DMS79 treated with DMSO at 0.1 percent for 48 hours (cell line): Measurements from ENCODE around the gene RPS28.
"Not testable (repeated sequence)": the region's sequence is repeated elsewhere in the genome, so short reads cannot be mapped to it uniquely, and the experiment has no call there.

ENCODE experiments used
- DNase-seq: peaks from one replicate; lab custom pipeline; 2025; lab: John Stamatoyannopoulos, UW

The RPS28 gene

GRCh38 chr19:8321067-8321985 is at the start of gene RPS28, which contains the start of gene NDUFA7:
RPS28 (plus strand) TSS chr19:8321496; CDS start chr19:8321531, 35 bp downstream.
NDUFA7 (minus strand) TSS chr19:8321375; CDS start chr19:8321358, 17 bp downstream.
- DNase-seq, result peak; percentile 92

- not testable (repeated sequence) for DNase-seq
Observed at GRCh38 chr19:8276508-8276907, 44.8 kb upstream of the RPS28 start.

GRCh38 chr19:8291337-8291736 is 30.0 kb upstream of the RPS28 start:
- not testable (repeated sequence) for DNase-seq

GRCh38 chr19:8302357-8302691 is 19.0 kb upstream of the RPS28 start:
- DNase-seq, result no peak

GRCh38 chr19:8302734-8303133 is 18.6 kb upstream of the RPS28 start:
- DNase-seq, result no peak

- no peak for DNase-seq
Observed at GRCh38 chr19:8304841-8305621, 16.3 kb upstream of the RPS28 start.

- no peak for DNase-seq
Observed at GRCh38 chr19:8305798-8306197, 15.5 kb upstream of the RPS28 start.

GRCh38 chr19:8306235-8307054 is 14.9 kb upstream of the RPS28 start:
- no peak for DNase-seq

- peak; percentile 35 for DNase-seq
Observed at GRCh38 chr19:8307400-8307964, 13.8 kb upstream of the RPS28 start.

GRCh38 chr19:8307965-8308866 is 13.1 kb upstream of the RPS28 start, which contains the start of gene CD320:
CD320 (minus strand) TSS chr19:8308358; CDS start chr19:8308290, 68 bp downstream.
- peak; percentile 91 for DNase-seq

GRCh38 chr19:8308891-8309291 is 12.4 kb upstream of the RPS28 start:
- no peak for DNase-seq

GRCh38 chr19:8310342-8311055 is 10.8 kb upstream of the RPS28 start:
- DNase-seq, result no peak

GRCh38 chr19:8311461-8312260 is 9.6 kb upstream of the RPS28 start:
- DNase-seq, result no peak

- DNase-seq, result not testable (repeated sequence)
Observed at GRCh38 chr19:8314981-8315640, 6.2 kb upstream of the RPS28 start.

GRCh38 chr19:8316351-8317125 is 4.8 kb upstream of the RPS28 start:
- DNase-seq, result no peak

- DNase-seq, result not testable (repeated sequence)
Observed at GRCh38 chr19:8318835-8319234, 2.5 kb upstream of the RPS28 start.

GRCh38 chr19:8319807-8320520 is 1.3 kb upstream of the RPS28 start:
- no peak for DNase-seq
